IMR-90 (cell line): ENCODE data around the gene COL28A1. TPM values are rescaled to one million over a fixed set of nuclear protein-coding genes. Genes with fewer than 3 reads are reported as not detected.
A peak's percentile ranks its signal among the peaks of the same experiment; 100 is the strongest.

Experiments
- ATAC-seq: fragments of 200-7000 bp; cut with Tn5 transposase; 2 replicates; pipeline ENCODE4 v1.9.1; 2020; ENCODE audit warnings: low read depth, mild to moderate bottlenecking, moderate library complexity
- BruUV-seq: library from RNA; stranded (reverse); fragments of 400-500 nt; replicated peaks from 2 replicates; lab custom pipeline; 2021; lab: Mats Ljungman, UMichigan
- CTCF ChIA-PET: fragments of 300-600 bp; formaldehyde crosslinking; extraction: SDS; loops from one replicate; lab custom pipeline; 2021; ENCODE audit warnings: antibody characterized with exemption; lab: Yijun Ruan, JAX
- POLR2A ChIA-PET: fragments of 300-600 bp; sonication (Branson Sonifier 250); formaldehyde crosslinking; loops from one replicate; lab custom pipeline; 2022; ENCODE audit warnings: antibody characterized with exemption; ENCODE audit not compliant: unreplicated experiment; lab: Charles Lee
- DNase-seq: peaks from one replicate; pipeline ENCODE4 v3.0.0; 2013
- H2AFZ ChIP-seq: replicated peaks from 2 replicates; pipeline ENCODE3; 2013; ENCODE audit warnings: low read length, mild to moderate bottlenecking; ENCODE audit not compliant: poor library complexity
- H2AK5ac ChIP-seq: 2 replicates; pipeline ENCODE4 v1.6.1; 2013; ENCODE audit warnings: low read depth, low read length, inconsistent platforms
- H2AK9ac ChIP-seq: replicated peaks from 2 replicates; pipeline ENCODE3; 2013; ENCODE audit warnings: mild to moderate bottlenecking, low read depth, low read length, moderate library complexity; ENCODE audit not compliant: poor library complexity
- H2BK120ac ChIP-seq: 2 replicates; pipeline ENCODE4 v1.6.1; 2013; ENCODE audit warnings: low read depth, low read length, inconsistent platforms
- H2BK15ac ChIP-seq: 3 replicates; pipeline ENCODE4 v1.6.1; 2013; ENCODE audit warnings: low read depth, low read length, inconsistent platforms
- H2BK20ac ChIP-seq: 2 replicates; pipeline ENCODE4 v1.6.1; 2013; ENCODE audit warnings: low read depth, mild to moderate bottlenecking, inconsistent platforms, low read length, moderate library complexity
- H2BK5ac ChIP-seq: 2 replicates; pipeline ENCODE4 v1.6.1; 2013; ENCODE audit warnings: mild to moderate bottlenecking, low read depth, low read length, inconsistent platforms; ENCODE audit not compliant: poor library complexity, severe bottlenecking
- H3K14ac ChIP-seq: replicated peaks from 2 replicates; pipeline ENCODE4 v1.6.1; 2013; ENCODE audit warnings: low read depth, low read length, inconsistent platforms
- H3K18ac ChIP-seq: 2 replicates; pipeline ENCODE4 v1.6.1; 2013; ENCODE audit warnings: low read depth, low read length, control low read depth
- H3K23ac ChIP-seq: 2 replicates; pipeline ENCODE4 v1.6.1; 2013; ENCODE audit warnings: low read depth, low read length, inconsistent platforms
- H3K27ac ChIP-seq: 2 replicates; pipeline ENCODE4 v1.5.1; 2013; ENCODE audit warnings: mild to moderate bottlenecking, control low read depth, low read length; ENCODE audit not compliant: insufficient read depth
- H3K27me3 ChIP-seq: 2 replicates; pipeline ENCODE4 v1.6.1; 2013; ENCODE audit warnings: low read length; ENCODE audit not compliant: control insufficient read depth, insufficient read depth
- H3K36me3 ChIP-seq: 2 replicates; pipeline ENCODE4 v1.6.1; 2013; ENCODE audit warnings: low read length, mixed read lengths; ENCODE audit not compliant: control insufficient read depth, insufficient read depth
- H3K4ac ChIP-seq: 2 replicates; pipeline ENCODE4 v1.6.1; 2013; ENCODE audit warnings: low read depth, low read length, inconsistent platforms
- H3K4me1 ChIP-seq: 2 replicates; pipeline ENCODE4 v1.6.1; 2013; ENCODE audit warnings: low read length, mixed read lengths; ENCODE audit not compliant: control insufficient read depth, insufficient read depth
- H3K4me2 ChIP-seq: 2 replicates; pipeline ENCODE4 v1.6.1; 2013; ENCODE audit warnings: low read depth, mild to moderate bottlenecking, control low read depth, low read length, moderate library complexity
- H3K4me3 ChIP-seq: 2 replicates; pipeline ENCODE4 v1.5.1; 2013; ENCODE audit warnings: low read depth, mild to moderate bottlenecking, control low read depth, low read length, moderate library complexity; ENCODE audit not compliant: insufficient read depth
- H3K56ac ChIP-seq: 2 replicates; pipeline ENCODE4 v1.6.1; 2013; ENCODE audit warnings: low read length, inconsistent platforms; ENCODE audit not compliant: insufficient read depth; ENCODE audit errors: extremely low read depth
- H3K79me1 ChIP-seq, 2 experiments: 2 replicates each; pipeline ENCODE4 v1.6.1; 2013; ENCODE audit warnings: low read length in 2 of 2, inconsistent platforms in 1 of 2, low read depth in 1 of 2
- H3K9ac ChIP-seq: 2 replicates; pipeline ENCODE4 v1.6.1; 2013; ENCODE audit warnings: low read depth, low read length, control low read depth
- H3K9me1 ChIP-seq: 2 replicates; pipeline ENCODE4 v1.6.1; 2013; ENCODE audit warnings: low read length, inconsistent platforms; ENCODE audit not compliant: insufficient read depth
- H3K9me3 ChIP-seq: 2 replicates; pipeline ENCODE4 v1.6.1; 2013; ENCODE audit warnings: low read length; ENCODE audit not compliant: control insufficient read depth, insufficient read depth
- H4K20me1 ChIP-seq: 2 replicates; pipeline ENCODE4 v1.6.1; 2013; ENCODE audit warnings: low read length, inconsistent platforms; ENCODE audit not compliant: insufficient read depth
- H4K5ac ChIP-seq: 2 replicates; pipeline ENCODE4 v1.6.1; 2013; ENCODE audit warnings: mild to moderate bottlenecking, low read depth, low read length, control low read depth
- H4K8ac ChIP-seq, 2 experiments: 2 replicates each; pipeline ENCODE4 v1.6.1; 2013; ENCODE audit warnings: low read depth in 2 of 2, low read length in 2 of 2, control low read depth in 1 of 2, inconsistent platforms in 1 of 2
- H4K91ac ChIP-seq: 2 replicates; pipeline ENCODE4 v1.6.1; 2013; ENCODE audit warnings: low read depth, low read length, inconsistent platforms; ENCODE audit not compliant: insufficient read depth
- CEBPB ChIP-seq: IDR thresholded peaks from 2 replicates; pipeline ENCODE4 v1.6.1; 2012; ENCODE audit warnings: low read depth, low read length, improper control_type of control experiment
- NFE2L2 ChIP-seq: fragments of 150-350 bp; IDR thresholded peaks from 2 replicates; pipeline ENCODE4 v1.6.1; 2016; ENCODE audit warnings: low read depth, mild to moderate bottlenecking, low read length
- RAD21 ChIP-seq: IDR thresholded peaks from 2 replicates; pipeline ENCODE4 v1.6.1; 2012; ENCODE audit warnings: low read length, improper control_type of control experiment
- WGBS, 2 experiments: methylation state at CpG; one replicate each; pipeline versions ENCODE4 v1.1.5 to v1.1.7; 2013; ENCODE audit warnings: missing lambda C conversion rate in 2 of 2; ENCODE audit not compliant: insufficient read length in 1 of 2; ENCODE audit errors: extremely low coverage in 2 of 2; 5-methylcytosine and 5-hydroxymethylcytosine counted together
- dilution Hi-C: fragments of 300-500 bp; cut with HindIII; formaldehyde crosslinking; loops from one replicate; pipeline ENCODE4 v1.14.3; 2018; ENCODE audit warnings: low sequenced_read_pairs; ENCODE audit not compliant: unreplicated experiment
- in situ Hi-C: fragments of 300-500 bp; cut with MboI; formaldehyde crosslinking; loops from 3 replicates; pipeline ENCODE4 v1.14.3; 2019; ENCODE audit warnings: low sequenced_read_pairs, inconsistent platforms, mixed read lengths
- intact Hi-C: fragments of 100-400 bp; cut with micrococcal nuclease; formaldehyde crosslinking; loops from 2 replicates; pipeline ENCODE4 v1.10.0; 2022
- polyA plus RNA-seq, 3 experiments: library from polyadenylated mRNA; depleted of rRNA; stranded (reverse); fragments of >200 nt; gene quantifications; 2 replicates each; pipeline ENCODE4 v1.2.3, GENCODE V29; 2012; ENCODE audit warnings: low replicate concordance in 1 of 3
- total RNA-seq: library from RNA; depleted of rRNA; stranded (reverse); fragments of >200 nt; gene quantifications from 2 replicates; pipeline ENCODE4 v1.2.3, GENCODE V29; 2012

Gene COL28A1
- total and polyA plus RNA-seq, 2 of the 4 experiments (the other 2 are of a cell fraction): under 0.01 to 0.05 TPM

GRCh38 chr7:7344583-7344982, 191.1 kb downstream of the COL28A1 start:
- Histone ChIP-seq H3K56ac (no peak overlapping the region), H3K9me1 (no peaks in the 10 kb centered on the region), H3K27ac (no peak overlapping the region), H3K4me1 (no peaks in the 10 kb centered on the region), H4K8ac (no peak overlapping the region), H3K9ac (no peak overlapping the region), H3K79me1 (no peaks in the 10 kb centered on the region), H3K4me2 (no peak overlapping the region), H3K14ac (no peak overlapping the region), H4K91ac (no peak overlapping the region), H3K18ac (no peak overlapping the region), H3K4ac (no peak overlapping the region), H4K20me1 (no peaks in the 10 kb centered on the region), H2BK120ac (no peak overlapping the region), H2BK15ac (no peak overlapping the region), H2AK5ac (no peak overlapping the region), H2AK9ac (no peak overlapping the region), H4K5ac (no peak overlapping the region), H2BK20ac (no peak overlapping the region), H3K23ac (no peak overlapping the region), H3K27me3 (no peaks in the 10 kb centered on the region; the same call in 1 of the 2 replicates), H3K4me3 (no peak overlapping the region), H2AFZ (no peak overlapping the region), H3K9me3 (no peaks in the 10 kb centered on the region), H3K36me3 (no peaks in the 10 kb centered on the region), H2BK5ac (no peak overlapping the region)
- WGBS, 2 experiments: no CpG with 5 or more reads among the region's 3 CpGs
- in situ Hi-C loops: no loop called here
- DNase-seq: no peak
- dilution Hi-C loops: no loop called here
- intact Hi-C loops: no loop called here
- ChIA-PET CTCF (no interaction called here), POLR2A (no interaction called here)
- no peak for ATAC-seq
- no peak for TF ChIP-seq NFE2L2
- TF ChIP-seq CEBPB: peak; percentile 45; the same call in 1 of the 2 replicates
- TF ChIP-seq RAD21: no peak
- no TSS peak for BruUV-seq
